Measurements from ENCODE around the gene ZNF185.

Gene ZNF185

DNA sequence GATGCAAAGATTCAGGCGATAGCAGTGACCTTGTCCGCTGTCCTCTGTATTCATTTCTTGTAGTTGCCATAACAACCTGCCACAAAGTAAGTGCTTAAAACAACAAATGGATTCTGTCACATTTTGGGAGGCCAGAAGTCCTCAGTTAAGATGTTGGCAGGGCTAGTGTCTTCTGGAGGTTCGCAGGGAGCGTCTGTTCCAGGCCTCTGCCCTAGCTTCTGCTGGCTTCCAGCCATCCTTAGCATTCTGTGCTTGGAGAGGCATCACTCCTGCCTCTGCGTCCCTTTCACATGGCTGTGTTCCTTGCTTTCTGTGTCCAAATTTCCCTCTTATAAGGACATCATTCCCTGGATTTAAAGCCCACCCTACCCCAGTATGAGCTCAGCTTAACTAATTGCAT is 31.5 kb upstream of the ZNF185 start:
- in situ Hi-C loops (cut with HindIII; ENCODE audit: low sequenced_read_pairs): no loop called here
- no peak overlapping the region for H3K4me3 ChIP-seq (ENCODE audit: low read depth, low read length)
- TF ChIP-seq, protein P1, sequence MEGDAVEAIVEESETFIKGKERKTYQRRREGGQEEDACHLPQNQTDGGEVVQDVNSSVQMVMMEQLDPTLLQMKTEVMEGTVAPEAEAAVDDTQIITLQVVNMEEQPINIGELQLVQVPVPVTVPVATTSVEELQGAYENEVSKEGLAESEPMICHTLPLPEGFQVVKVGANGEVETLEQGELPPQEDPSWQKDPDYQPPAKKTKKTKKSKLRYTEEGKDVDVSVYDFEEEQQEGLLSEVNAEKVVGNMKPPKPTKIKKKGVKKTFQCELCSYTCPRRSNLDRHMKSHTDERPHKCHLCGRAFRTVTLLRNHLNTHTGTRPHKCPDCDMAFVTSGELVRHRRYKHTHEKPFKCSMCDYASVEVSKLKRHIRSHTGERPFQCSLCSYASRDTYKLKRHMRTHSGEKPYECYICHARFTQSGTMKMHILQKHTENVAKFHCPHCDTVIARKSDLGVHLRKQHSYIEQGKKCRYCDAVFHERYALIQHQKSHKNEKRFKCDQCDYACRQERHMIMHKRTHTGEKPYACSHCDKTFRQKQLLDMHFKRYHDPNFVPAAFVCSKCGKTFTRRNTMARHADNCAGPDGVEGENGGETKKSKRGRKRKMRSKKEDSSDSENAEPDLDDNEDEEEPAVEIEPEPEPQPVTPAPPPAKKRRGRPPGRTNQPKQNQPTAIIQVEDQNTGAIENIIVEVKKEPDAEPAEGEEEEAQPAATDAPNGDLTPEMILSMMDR (IDR thresholded peaks at IDR 0.05; ENCODE audit: low read depth, low read length, missing control alignments): no peak
- no peak for DNase-seq (ENCODE audit: low read depth)

DNA sequence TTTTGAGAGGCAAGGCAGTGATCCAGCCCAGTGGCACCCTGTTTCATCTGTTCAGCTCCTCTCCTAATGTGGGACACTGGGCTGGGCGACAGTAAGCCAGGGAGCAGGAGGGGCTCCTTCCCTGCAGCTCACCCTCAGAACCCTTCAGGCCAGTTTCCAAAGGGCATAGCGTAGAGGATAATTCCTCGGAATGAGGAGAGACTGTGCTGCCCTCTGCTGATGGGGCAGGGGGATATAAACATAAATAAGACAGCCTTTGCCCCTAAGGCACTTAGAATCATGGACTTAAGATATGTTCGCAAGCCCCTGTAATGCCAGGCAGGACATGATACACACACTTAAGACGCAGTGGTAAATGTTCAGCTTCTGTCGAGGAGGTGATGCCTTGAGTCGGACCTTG is 27.9 kb upstream of the ZNF185 start:
- TF ChIP-seq, protein P1 (IDR thresholded peaks at IDR 0.05; ENCODE audit: low read depth, low read length, missing control alignments): no peak
- in situ Hi-C loops (cut with HindIII; ENCODE audit: low sequenced_read_pairs): no loop called here
- DNase-seq (ENCODE audit: low read depth): no peak
- H3K4me3 ChIP-seq (ENCODE audit: low read depth, low read length): no peak overlapping the region

DNA sequence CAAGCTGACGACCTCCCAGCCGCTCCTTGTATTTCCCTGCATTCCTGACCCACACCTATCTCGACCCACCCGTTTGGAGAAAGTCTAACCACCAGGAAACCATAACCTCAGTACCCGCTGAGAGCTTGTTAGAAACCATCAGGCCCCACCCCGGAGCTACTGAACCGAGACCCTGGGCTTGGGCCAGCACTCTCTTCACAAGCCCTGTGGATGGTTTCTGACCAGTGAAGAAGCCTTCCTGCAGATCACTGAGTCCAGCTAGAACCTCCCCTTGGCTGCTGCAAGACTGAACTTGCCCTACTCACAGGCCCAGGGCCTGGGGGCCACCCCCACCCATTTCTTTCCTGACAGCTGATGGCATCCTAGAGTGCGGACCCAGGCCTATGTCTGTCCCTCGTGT is 26.6 kb upstream of the ZNF185 start:
- H3K4me3 ChIP-seq (ENCODE audit: low read depth, low read length): no peak overlapping the region
- DNase-seq (ENCODE audit: low read depth): no peak

DNA sequence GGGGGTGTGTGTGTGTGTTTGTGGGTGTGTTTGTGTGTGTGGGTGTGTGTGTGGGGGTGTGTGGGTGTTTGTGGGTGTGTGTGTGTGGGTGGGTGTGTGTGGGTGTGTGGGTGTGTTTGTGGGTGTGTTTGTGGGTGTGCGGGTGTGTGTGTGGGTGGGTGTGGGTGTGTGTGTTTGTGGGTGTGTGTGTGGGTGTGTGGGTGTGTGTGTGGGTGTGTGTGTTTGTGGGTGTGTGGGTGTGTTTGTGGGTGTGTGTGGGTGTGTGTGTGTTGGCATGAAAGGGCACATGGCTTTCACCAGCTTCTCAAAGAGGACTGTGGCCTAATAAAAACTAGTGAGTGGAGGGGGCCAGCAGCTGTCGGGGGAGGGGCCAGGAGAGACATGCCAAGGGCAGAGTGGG is 25.3 kb upstream of the ZNF185 start:
- no peak overlapping the region for H3K4me3 ChIP-seq (ENCODE audit: low read depth, low read length)
- TF ChIP-seq, protein P1 (IDR thresholded peaks at IDR 0.05; ENCODE audit: low read depth, low read length, missing control alignments): no peak
- in situ Hi-C loops (cut with HindIII; ENCODE audit: low sequenced_read_pairs): no loop called here
- DNase-seq (ENCODE audit: low read depth): no peak

More for the DNA sequence above, 26.6 kb upstream of the ZNF185 start:
- in situ Hi-C loops (cut with HindIII; ENCODE audit: low sequenced_read_pairs): no loop called here
- TF ChIP-seq, protein P1 (IDR thresholded peaks at IDR 0.05; ENCODE audit: low read depth, low read length, missing control alignments): no peak

DNA sequence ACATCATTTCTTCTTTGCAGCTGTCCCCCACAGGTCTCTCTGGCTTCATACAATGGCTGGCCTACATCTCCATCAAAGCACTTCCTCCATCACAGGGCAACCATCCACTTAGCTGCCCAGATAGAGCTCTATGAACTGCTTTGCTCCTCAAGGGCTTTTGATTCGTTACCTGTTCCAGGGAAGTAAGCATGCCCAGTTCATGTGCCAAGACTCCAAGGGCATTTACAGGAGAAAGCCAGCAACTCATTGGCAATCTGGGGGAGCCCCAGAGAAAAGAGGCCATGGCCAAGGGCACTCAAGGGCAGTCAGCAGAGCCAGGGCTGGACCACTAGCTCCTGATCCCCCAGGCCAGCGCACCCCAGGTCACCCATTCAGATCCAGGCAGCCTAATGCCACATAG is 24.5 kb upstream of the ZNF185 start:
- H3K4me3 ChIP-seq (ENCODE audit: low read depth, low read length): no peak overlapping the region
- in situ Hi-C loops (cut with HindIII; ENCODE audit: low sequenced_read_pairs): no loop called here
- TF ChIP-seq, protein P1 (IDR thresholded peaks at IDR 0.05; ENCODE audit: low read depth, low read length, missing control alignments): no peak
- DNase-seq (ENCODE audit: low read depth): no peak

DNA sequence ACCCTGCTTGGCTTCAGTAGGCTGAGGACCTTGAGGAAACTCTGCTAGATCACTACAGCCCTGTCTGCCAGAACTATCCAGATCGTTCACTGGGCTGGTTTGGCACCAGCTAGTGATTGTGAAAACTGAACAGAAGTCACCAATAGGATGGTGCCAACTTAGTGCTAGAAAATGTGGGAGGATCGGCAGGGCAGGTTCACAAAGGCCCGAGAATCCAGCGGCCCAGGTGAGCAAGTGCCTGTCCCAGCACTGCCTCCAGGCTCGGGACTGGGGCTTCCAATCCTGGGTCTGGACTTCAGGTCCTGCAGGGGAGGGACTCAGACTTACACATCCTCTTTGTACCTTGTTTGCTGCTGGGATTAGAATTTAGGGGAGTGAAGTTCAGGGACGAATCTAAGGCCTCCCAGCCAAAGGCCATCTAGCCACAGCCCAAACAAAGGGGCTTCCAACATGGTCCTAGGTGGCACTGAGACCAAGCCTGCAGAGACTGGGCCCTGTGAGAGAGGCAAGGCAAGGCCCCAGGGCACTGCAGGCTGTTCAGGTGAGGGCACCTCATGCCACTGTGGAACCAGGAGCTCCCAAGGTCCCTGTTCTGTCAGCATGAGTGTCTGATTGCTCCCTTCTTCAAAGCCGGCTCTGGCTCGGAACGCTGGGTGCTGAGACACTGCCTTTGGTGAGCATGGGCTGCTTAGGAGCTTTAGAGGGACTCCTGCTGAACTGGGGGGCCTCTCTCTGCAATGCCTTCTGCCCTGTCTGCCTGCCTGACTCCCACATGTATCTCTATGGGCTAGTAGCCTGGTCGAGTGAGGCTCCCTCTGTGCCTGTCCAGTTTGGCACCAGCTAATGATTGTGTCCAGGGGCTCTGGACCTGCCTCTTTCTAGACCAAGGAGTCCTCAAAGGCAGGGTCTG is 20.7 kb upstream of the ZNF185 start:
- H3K4me3 ChIP-seq (ENCODE audit: low read depth, low read length): no peak overlapping the region
- in situ Hi-C loops (cut with HindIII; ENCODE audit: low sequenced_read_pairs): no loop called here
- TF ChIP-seq, protein P1 (IDR thresholded peaks at IDR 0.05; ENCODE audit: low read depth, low read length, missing control alignments): no peak
- DNase-seq (ENCODE audit: low read depth): no peak

Measured in astrocyte of the cerebellum (primary cell).